Measurements from ENCODE around the gene CCDC13.

The CCDC13 gene

GRCh38 chr3:42753757-42754156 is 19.3 kb downstream of the CCDC13 start:
- DNase-seq = no peak

- no peak for DNase-seq
These were observed 20.1 kb downstream of the CCDC13 start for GRCh38 chr3:42752961-42753360.

DNA sequence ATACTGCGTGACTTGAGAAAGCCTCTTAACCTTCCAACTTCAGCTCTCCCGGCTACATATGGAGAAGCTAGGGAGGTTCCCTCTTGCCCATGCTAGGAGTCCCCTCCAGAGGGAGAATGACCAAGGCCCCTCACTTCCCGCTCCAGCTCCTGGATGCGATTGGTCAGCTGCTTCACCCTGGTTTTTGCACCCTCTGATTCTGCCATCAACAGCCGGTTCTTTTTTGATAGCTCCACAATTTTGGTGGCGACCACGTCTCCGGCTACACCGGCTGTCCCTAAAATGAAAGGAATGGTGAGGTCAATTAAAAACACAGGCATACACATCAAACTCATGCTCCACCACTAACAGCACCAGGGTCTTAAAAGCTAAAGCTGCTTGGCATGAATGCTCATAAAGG is 20.6 kb downstream of the CCDC13 start:
- no peak for DNase-seq

DNA sequence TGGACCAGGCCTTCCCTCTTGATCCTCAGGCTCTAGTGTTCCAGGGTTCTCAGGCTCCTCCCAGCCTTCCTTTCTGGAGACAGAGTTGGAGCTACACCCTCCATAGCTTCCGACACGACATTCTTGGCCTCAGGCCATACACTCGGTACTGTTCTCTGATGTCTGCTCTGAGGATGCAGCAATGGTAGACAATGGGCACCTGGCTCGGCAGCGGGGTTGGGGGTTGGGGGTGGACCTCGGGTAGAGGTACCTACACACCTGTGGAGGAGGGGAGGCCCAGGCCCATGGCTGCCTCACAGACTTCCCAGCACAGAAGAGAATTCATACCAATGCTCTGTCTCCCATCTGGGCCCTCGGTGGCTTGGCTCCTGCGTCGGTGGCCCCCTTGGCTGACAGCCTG is 21.4 kb downstream of the CCDC13 start:
- DNase-seq = no peak

DNA sequence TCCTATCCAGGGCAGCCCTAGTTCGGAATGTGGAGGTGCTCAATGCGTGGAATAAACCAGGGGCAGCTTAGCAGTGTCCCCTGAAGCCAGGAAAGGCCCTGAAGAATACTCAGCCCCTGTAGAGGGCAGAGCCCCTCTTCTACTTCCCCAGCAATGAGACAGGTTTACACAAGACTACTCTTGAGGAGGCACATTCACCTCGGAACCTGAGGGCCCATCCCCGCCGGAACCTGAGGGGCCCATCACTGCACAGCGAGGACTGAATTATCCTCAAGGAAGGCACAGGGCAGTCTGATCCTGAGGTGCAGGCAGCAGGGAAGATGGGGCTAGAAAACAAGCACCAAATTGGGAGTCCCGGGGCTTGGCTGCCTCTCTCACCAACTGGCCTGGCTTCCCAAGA is 22.2 kb downstream of the CCDC13 start:
- DNase-seq = no peak

- DNase-seq = peak in 23 of 51 donors; percentile 13 to 67 (median 39)
These were observed 23.3 kb downstream of the CCDC13 start for GRCh38 chr3:42749753-42750231.

DNA sequence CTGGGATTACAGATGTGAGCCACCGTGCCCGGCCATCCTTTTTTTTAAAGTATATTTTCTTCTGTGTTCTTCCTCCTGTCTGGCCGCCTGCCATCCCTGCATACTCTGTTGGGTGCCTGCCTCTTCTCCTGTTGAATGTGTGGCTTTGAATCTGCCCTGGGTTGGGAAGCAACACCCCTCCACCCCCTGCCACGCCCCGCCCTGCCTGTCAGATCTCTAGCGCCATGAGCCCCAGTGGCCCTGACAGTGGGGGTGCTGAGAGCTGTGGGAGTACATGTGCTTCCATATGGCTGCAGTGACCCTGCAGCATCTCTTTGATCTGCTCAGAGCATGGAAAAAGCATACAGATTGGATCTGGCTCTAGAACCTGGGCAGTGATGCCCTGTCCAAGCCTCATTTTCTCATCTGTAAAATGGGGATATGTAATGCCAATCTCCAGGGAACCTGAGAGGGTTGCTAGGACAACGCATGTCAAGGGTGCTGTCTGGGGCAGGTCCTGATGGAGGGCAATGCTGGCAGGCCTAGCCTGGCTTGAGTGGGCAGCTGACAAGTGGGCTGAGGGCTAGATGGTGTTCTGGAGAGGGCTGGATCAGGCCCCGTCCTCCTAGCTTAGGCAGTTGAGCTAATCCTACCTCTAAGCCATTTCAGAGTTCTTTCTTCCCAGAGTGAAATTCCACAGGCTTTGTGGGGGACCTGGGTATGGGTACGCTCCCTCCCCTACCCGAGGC is 23.9 kb downstream of the CCDC13 start:
- no peak for DNase-seq

DNA sequence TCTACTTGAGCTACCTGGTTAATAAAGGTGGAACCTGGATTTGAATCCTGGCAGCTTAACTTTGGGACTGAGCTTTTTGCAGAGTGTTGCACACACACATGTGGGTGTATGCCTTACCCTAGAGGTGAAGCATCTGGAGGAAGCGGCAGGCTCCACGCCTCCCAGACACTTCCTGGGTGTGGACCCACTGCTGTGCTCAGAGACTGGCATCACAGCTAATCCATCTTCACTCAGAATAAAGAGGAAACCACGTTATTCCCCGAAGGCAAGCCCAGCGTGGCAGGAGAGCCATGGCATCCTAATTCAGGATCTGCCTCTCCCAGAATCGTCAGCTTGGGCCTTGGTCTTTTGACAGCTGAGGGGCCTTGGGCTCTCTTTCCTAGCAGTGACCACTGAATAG is 25.5 kb downstream of the CCDC13 start:
- DNase-seq = no peak

- DNase-seq = peak in 16 of 51 donors; percentile 17 to 72 (median 38)
These were observed 26.3 kb downstream of the CCDC13 start for GRCh38 chr3:42746455-42747450.

DNA sequence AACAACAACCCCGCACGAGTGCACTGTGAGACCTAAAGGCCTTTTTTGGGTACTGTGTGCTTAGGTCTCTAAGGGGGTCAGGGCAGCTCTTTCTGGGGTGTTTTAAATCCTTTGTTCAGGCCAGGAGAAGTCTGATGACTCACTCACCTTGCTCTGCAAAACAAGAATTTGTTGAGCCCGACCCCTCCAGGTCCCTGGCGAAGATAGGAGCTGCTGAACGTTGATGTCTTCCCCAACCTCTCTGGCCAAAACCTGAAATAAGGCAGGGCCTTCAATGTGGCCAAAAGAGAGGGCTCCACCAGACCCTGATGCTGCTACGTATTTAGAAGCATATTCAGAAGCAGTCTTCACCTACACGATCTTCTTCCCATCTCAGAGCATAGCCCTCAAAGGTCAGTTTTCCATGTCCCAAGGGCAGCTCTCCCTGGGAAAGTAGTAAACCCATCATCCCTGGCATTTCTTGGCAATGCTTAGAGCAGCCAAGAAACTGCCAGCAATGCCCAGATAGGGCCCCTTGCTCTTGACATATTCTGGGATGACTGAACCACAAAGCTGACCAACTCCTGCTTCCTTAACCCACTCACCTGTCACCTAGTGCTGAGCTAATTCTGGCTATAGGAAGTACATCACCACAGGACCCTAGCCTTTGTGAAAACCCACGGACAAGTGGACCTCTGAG is 27.1 kb downstream of the CCDC13 start:
- no peak for DNase-seq

GRCh38 chr3:42745291-42745745 is 27.7 kb downstream of the CCDC13 start:
- no peak for DNase-seq

DNA sequence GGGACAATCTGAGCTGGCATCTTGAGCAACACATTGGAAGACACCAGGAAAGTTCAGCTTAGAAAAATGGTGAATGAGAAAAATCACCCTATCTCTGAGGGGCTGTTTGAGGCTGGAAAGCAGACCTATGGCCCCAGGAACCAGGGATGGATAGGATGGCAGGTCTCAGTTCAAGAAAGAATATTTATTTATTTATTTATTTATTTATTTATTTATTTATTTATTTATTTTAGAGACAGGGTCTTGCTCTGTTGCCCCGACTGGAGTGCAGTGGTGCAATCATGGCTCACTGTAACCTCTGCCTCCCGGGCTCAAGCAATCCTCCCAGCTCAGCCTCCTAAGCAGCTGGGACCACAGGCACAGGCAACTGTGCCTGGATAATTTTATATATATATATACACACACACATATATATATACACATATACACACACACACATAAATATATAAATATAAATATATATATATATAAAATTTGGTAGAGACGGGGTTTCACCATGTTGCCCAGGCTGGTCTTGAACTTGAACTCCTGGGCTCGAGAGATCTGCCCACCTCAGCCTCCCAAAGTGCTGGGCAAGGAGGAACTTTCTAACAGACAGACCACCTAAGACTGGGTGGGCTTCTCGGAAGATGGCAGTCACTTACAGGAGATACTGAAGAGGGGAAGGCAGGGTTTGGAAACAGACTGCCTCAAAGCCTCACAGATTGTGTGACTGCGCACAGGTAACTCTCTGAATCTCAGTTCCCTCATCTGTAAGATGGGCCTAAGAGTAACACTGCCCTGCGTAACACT is 29.7 kb downstream of the CCDC13 start:
- DNase-seq = no peak

DNA sequence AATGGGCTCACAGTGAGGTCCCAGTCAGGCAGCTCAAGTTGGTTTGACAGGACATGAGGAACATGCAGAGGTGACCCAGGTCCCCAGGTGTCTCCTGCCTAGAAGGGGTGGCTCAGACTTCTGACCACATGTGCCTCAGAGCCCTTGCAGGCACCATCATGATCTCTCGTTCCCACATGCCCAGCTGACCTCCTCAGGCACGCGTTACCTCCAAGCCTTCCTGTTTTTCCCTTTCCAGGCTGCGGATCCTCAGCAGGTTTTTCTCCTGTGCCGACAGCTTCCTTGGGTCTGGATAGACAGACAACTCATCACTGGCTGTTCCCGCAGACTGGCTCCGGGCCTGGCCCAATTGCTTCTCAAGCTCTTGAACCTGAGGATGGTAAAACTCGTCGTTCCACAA is 30.4 kb downstream of the CCDC13 start:
- no peak for DNase-seq

DNA sequence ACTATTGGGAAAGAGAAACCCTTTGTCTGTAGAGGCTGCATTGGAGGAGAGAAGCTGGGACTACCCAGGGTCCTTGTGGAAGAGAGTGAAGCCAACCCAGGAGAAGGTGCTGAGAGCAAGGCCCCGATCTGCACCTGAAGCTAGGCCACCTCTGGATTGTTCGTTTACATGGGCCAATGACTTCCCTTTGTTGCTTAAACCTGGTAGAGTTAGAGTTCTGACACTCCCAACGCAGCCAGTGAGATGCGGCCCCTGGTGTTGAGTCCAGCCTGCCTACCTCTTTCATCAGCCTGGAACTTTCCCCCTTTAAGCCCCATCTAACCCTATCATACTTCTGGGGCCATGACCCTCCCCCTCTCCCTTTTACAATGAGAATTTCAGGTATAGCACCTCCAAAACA is 30.8 kb downstream of the CCDC13 start:
- no peak for DNase-seq

GRCh38 chr3:42741796-42742195 is 31.3 kb downstream of the CCDC13 start:
- no peak for DNase-seq

DNA sequence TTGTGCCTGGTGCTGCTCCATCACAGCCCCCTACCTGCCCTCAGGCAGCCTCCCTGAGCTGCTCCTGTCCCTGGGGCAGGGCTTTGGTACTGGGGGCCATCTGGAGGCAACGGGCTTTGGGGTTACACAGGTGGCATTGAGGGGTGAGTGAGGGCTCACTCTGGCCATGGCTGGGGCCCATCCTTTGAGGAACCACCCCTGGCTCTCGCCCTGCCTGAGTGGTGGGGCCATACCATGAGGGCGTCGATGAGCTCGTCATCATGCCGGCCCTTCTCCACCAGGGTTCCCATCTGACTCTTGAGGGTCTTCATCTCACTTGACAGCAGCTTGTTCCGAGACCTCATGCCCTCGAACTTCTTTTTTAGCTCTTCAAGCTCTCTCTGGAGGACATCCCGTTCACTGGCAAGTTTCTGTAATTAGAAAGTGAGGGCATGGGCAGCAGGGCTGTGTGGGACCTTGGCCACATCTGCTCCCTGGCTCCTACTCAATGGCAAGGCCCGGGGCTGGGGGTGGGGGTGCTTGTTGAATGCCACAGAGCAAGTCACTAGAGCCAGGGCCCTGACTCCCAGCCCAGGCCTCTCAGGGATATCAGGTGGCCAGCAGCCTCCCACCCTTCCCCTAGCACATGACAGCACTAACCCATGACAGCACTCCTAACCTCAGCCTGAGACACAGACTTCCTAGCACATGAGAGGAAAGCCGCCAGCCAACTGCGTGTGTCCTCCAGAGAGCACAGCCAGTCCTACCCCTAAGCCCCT is 33.5 kb downstream of the CCDC13 start:
- peak in 44 of 51 donors; percentile 24 to 92 (median 75) for DNase-seq

DNA sequence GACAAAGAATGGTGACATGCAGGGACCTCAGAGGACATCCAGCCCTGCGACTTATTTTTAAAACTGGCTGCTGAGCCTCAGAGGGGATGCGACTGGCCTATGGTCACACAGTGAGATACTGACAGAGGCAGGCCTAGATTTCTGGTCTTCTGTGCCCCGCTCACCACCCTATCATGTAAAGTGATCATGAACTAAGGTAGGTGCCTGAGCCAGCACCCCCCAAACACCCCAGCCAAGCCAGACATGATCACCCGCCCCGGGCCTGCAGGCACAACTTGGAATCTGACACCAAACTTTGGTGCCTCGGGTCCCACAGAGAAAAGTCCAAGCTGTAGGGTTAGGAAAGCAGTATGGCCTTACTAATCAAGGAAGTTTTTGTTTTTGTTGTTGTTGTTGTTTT is 36.5 kb downstream of the CCDC13 start:
- no peak for DNase-seq

GRCh38 chr3:42736081-42736480 is 37.0 kb downstream of the CCDC13 start:
- DNase-seq = no peak

GRCh38 chr3:42735615-42736014 is 37.4 kb downstream of the CCDC13 start:
- no peak for DNase-seq

DNA sequence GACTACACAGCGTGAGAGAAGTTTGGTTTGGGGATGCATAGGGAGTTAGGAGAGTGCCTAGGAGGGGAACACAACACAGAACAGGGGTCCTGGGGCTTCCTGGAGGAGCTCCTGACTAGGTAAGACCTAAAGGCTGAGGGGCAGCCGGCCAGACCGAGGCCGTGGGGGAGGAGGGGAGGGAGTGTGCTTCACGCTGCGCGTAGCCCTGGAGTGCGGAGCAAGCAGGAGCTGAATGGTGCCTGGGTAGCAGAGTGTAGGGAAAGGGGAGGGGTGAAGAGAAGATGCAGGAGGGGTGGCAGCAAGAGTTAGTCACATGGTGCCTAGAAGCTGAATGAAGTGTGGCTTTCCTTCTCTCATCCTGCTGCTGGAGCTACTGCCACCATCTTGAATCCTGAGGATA is 38.0 kb downstream of the CCDC13 start:
- DNase-seq = no peak

Data from hypothalamus (tissue), 51 donors.